ENCODE measurements around the gene DCLK1.

The DCLK1 gene

GRCh38 chr13:35723821-35724220 is 407.4 kb downstream of the DCLK1 start:
- Histone ChIP-seq H3K27me3 (ENCODE audit: insufficient read depth, poor library complexity, severe bottlenecking) (peaks cover 8% of the 10 kb centered on the region), H3K27ac (replicated peaks) (no peak overlapping the region), H3K4me3 (replicated peaks; ENCODE audit: insufficient read depth, low read length) (no peak overlapping the region)
- no peak for DNase-seq (ENCODE audit: low read depth in 1 of 2, low spot score in 1 of 2)
- no peak for TF ChIP-seq SPI1 (IDR thresholded peaks at IDR 0.05; ENCODE audit: borderline replicate concordance, low read depth)
- TF ChIP-seq GABPA (IDR thresholded peaks at IDR 0.05; ENCODE audit: low read depth), result no peak
- no peak for TF ChIP-seq REST (IDR thresholded peaks at IDR 0.05; ENCODE audit: insufficient replicate concordance, low read depth)
- no peak for TF ChIP-seq CTCF (IDR thresholded peaks at IDR 0.05; ENCODE audit: insufficient read depth, low read length)
- no peak for TF ChIP-seq POLR2AphosphoS5 (IDR thresholded peaks at IDR 0.05; ENCODE audit: low read depth)

GRCh38 chr13:35723053-35723461 is 408.1 kb downstream of the DCLK1 start:
- TF ChIP-seq SPI1 (IDR thresholded peaks at IDR 0.05; ENCODE audit: borderline replicate concordance, low read depth) (no peak), CTCF (IDR thresholded peaks at IDR 0.05; ENCODE audit: insufficient read depth, low read length) (no peak), POLR2AphosphoS5 (IDR thresholded peaks at IDR 0.05; ENCODE audit: low read depth) (no peak), REST (IDR thresholded peaks at IDR 0.05; ENCODE audit: insufficient replicate concordance, low read depth) (no peak), GABPA (IDR thresholded peaks at IDR 0.05; ENCODE audit: low read depth) (no peak)
- H3K27ac ChIP-seq (replicated peaks), result no peak overlapping the region
- H3K4me3 ChIP-seq (replicated peaks; ENCODE audit: insufficient read depth, low read length), result no peak overlapping the region
- no peak for DNase-seq (ENCODE audit: low read depth in 1 of 2, low spot score in 1 of 2)
- H3K27me3 ChIP-seq (ENCODE audit: insufficient read depth, poor library complexity, severe bottlenecking), result peaks cover 8% of the 10 kb centered on the region

GRCh38 chr13:35722458-35723052 is 408.6 kb downstream of the DCLK1 start:
- Histone ChIP-seq H3K27ac (replicated peaks) (no peak overlapping the region), H3K4me3 (replicated peaks; ENCODE audit: insufficient read depth, low read length) (no peak overlapping the region), H3K27me3 (ENCODE audit: insufficient read depth, poor library complexity, severe bottlenecking) (peaks cover 8% of the 10 kb centered on the region)
- no peak for DNase-seq (ENCODE audit: low read depth in 1 of 2, low spot score in 1 of 2)
- TF ChIP-seq GABPA (IDR thresholded peaks at IDR 0.05; ENCODE audit: low read depth), result no peak
- TF ChIP-seq CTCF (IDR thresholded peaks at IDR 0.05; ENCODE audit: insufficient read depth, low read length), result no peak
- no peak for TF ChIP-seq POLR2AphosphoS5 (IDR thresholded peaks at IDR 0.05; ENCODE audit: low read depth)
- TF ChIP-seq SPI1 (IDR thresholded peaks at IDR 0.05; ENCODE audit: borderline replicate concordance, low read depth), result peak; percentile 83
